ENCODE data around the gene MRPS31.

DNA sequence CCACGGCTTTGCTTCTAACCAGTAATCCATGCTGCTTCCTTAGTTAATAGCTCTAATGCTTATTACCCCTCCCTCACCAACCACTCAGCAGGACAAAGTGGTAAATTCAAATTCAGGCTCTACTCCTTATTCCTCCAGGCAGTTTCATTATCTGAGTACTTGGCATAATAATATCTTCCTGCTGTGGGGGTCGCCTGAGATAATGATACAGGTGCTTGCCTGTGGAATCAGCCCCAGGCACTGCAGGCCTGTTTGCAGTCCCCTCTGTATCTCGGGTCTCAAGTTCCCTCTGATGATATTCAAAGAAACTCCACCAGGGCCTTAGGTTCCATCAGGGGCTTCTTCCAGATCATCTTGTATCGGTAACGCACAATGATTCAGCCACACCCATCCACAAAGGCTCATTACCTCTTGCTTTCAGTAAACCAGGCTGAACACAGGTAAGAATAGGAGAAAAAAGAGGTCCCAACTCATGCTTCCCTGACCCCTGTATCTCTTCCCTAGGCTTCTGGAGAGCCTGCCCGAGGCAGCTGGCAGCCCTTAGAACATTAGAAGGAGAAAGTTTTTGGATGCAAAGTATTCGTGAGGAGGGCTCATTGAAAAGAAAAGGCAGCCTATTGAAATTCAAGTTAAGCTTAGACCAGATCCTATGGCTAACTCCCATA is 90.2 kb downstream of the MRPS31 start:
- no peak for TF ChIP-seq EZH2 (IDR thresholded peaks at IDR 0.05)
- no peak for TF ChIP-seq POLR2AphosphoS5 (IDR thresholded peaks at IDR 0.05; ENCODE audit: borderline replicate concordance, low read depth, low read length)
- TF ChIP-seq FOXP2 (optimal IDR thresholded peaks at IDR 0.05; ENCODE audit: control extremely low read depth, extremely low read length, insufficient read depth), result no peak

Data from SK-N-MC (cell line).